Gastrocnemius medialis (tissue), 4 donors: Measurements from ENCODE around the gene FHOD3.

Experiments
- POLR2A ChIP-seq, 2 donors: fragments of 450-650 bp; IDR thresholded peaks; one replicate each; pipeline ENCODE4 v1.6.1; 2017; ENCODE audit warnings: antibody characterized with exemption in 2 of 2, mild to moderate bottlenecking in 2 of 2, moderate library complexity in 2 of 2
- TF ChIP-seq, protein P1 (sequence below), 5 experiments: fragments of 450-650 bp in 3 of 5; fragments of 200-600 bp in 2 of 5; sonication (generic) in 2 of 5; IDR thresholded peaks in 4 of 5; conservative IDR thresholded peaks in 1 of 5; 1 replicate in 4 of 5; 2 replicates in 1 of 5; pipeline ENCODE4 v1.5.1; 2016 to 2019; ENCODE audit warnings: antibody characterized with exemption in 5 of 5, mild to moderate bottlenecking in 3 of 5, moderate library complexity in 3 of 5

DNA sequence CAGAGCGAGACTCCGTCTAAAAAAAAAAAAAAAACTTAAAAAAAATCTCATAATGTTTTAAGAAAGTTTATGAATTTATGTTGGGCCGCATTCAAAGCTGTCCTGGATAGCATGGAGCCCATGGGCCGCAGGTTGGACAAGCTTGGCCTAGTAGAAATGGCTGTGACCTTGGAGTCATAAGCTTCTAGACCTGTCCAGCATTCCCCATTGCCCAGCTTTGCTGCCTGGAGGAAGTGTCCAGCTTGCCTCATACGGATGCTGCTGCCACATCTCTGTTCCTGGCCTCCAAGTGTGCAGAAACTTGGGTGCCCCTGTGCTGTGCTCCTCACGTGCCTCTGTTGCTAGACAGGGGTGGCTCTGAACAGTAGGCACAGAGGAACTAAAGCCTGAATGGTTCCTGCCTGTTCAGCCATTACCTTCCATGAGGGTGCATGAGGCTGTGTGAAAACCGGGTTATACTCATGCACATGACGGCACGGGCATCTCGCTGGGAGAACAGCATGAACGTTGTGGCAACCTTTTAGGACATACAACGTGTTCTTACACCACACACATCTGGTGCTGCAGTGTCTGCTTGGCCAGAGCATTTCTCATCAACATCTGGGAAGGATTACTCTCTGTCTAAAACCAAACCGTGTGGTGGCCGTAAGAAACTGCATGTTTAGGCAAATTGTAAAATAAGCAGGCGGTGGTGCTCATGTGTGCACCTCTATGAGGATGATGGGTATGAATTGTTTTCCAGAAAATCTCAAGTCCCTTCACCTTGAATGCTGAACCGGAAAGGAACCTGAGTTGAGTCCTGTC is 38.2 kb downstream of the FHOD3 start:
- TF ChIP-seq, protein P1, sequence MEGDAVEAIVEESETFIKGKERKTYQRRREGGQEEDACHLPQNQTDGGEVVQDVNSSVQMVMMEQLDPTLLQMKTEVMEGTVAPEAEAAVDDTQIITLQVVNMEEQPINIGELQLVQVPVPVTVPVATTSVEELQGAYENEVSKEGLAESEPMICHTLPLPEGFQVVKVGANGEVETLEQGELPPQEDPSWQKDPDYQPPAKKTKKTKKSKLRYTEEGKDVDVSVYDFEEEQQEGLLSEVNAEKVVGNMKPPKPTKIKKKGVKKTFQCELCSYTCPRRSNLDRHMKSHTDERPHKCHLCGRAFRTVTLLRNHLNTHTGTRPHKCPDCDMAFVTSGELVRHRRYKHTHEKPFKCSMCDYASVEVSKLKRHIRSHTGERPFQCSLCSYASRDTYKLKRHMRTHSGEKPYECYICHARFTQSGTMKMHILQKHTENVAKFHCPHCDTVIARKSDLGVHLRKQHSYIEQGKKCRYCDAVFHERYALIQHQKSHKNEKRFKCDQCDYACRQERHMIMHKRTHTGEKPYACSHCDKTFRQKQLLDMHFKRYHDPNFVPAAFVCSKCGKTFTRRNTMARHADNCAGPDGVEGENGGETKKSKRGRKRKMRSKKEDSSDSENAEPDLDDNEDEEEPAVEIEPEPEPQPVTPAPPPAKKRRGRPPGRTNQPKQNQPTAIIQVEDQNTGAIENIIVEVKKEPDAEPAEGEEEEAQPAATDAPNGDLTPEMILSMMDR (IDR thresholded peaks at IDR 0.05 in 4 of 5, conservative IDR thresholded peaks at IDR 0.05 in 1 of 5): no peak
- no peak for TF ChIP-seq POLR2A (IDR thresholded peaks at IDR 0.05)
